IMR-90 (cell line): ENCODE results near the gene CHPT1. TPM values are rescaled to one million over a fixed set of nuclear protein-coding genes. Genes with fewer than 3 reads are reported as not detected.

ENCODE experiments used
- ATAC-seq: fragments of 200-7000 bp; cut with Tn5 transposase; 2 replicates; pipeline ENCODE4 v1.9.1; 2020; ENCODE audit warnings: low read depth, mild to moderate bottlenecking, moderate library complexity
- BruUV-seq: library from RNA; stranded (reverse); fragments of 400-500 nt; replicated peaks from 2 replicates; lab custom pipeline; 2021; lab: Mats Ljungman, UMichigan
- CTCF ChIA-PET: fragments of 300-600 bp; formaldehyde crosslinking; extraction: SDS; loops from one replicate; lab custom pipeline; 2021; ENCODE audit warnings: antibody characterized with exemption; lab: Yijun Ruan, JAX
- POLR2A ChIA-PET: fragments of 300-600 bp; sonication (Branson Sonifier 250); formaldehyde crosslinking; loops from one replicate; lab custom pipeline; 2022; ENCODE audit warnings: antibody characterized with exemption; ENCODE audit not compliant: unreplicated experiment; lab: Charles Lee
- DNase-seq: peaks from one replicate; pipeline ENCODE4 v3.0.0; 2013
- H2AFZ ChIP-seq: replicated peaks from 2 replicates; pipeline ENCODE3; 2013; ENCODE audit warnings: low read length, mild to moderate bottlenecking; ENCODE audit not compliant: poor library complexity
- H2AK5ac ChIP-seq: 2 replicates; pipeline ENCODE4 v1.6.1; 2013; ENCODE audit warnings: low read depth, low read length, inconsistent platforms
- H2AK9ac ChIP-seq: replicated peaks from 2 replicates; pipeline ENCODE3; 2013; ENCODE audit warnings: mild to moderate bottlenecking, low read depth, low read length, moderate library complexity; ENCODE audit not compliant: poor library complexity
- H2BK120ac ChIP-seq: 2 replicates; pipeline ENCODE4 v1.6.1; 2013; ENCODE audit warnings: low read depth, low read length, inconsistent platforms
- H2BK15ac ChIP-seq: 3 replicates; pipeline ENCODE4 v1.6.1; 2013; ENCODE audit warnings: low read depth, low read length, inconsistent platforms
- H2BK20ac ChIP-seq: 2 replicates; pipeline ENCODE4 v1.6.1; 2013; ENCODE audit warnings: low read depth, mild to moderate bottlenecking, inconsistent platforms, low read length, moderate library complexity
- H2BK5ac ChIP-seq: 2 replicates; pipeline ENCODE4 v1.6.1; 2013; ENCODE audit warnings: mild to moderate bottlenecking, low read depth, low read length, inconsistent platforms; ENCODE audit not compliant: poor library complexity, severe bottlenecking
- H3K14ac ChIP-seq: replicated peaks from 2 replicates; pipeline ENCODE4 v1.6.1; 2013; ENCODE audit warnings: low read depth, low read length, inconsistent platforms
- H3K18ac ChIP-seq: 2 replicates; pipeline ENCODE4 v1.6.1; 2013; ENCODE audit warnings: low read depth, low read length, control low read depth
- H3K23ac ChIP-seq: 2 replicates; pipeline ENCODE4 v1.6.1; 2013; ENCODE audit warnings: low read depth, low read length, inconsistent platforms
- H3K27ac ChIP-seq: 2 replicates; pipeline ENCODE4 v1.5.1; 2013; ENCODE audit warnings: mild to moderate bottlenecking, control low read depth, low read length; ENCODE audit not compliant: insufficient read depth
- H3K27me3 ChIP-seq: 2 replicates; pipeline ENCODE4 v1.6.1; 2013; ENCODE audit warnings: low read length; ENCODE audit not compliant: control insufficient read depth, insufficient read depth
- H3K36me3 ChIP-seq: 2 replicates; pipeline ENCODE4 v1.6.1; 2013; ENCODE audit warnings: low read length, mixed read lengths; ENCODE audit not compliant: control insufficient read depth, insufficient read depth
- H3K4ac ChIP-seq: 2 replicates; pipeline ENCODE4 v1.6.1; 2013; ENCODE audit warnings: low read depth, low read length, inconsistent platforms
- H3K4me1 ChIP-seq: 2 replicates; pipeline ENCODE4 v1.6.1; 2013; ENCODE audit warnings: low read length, mixed read lengths; ENCODE audit not compliant: control insufficient read depth, insufficient read depth
- H3K4me2 ChIP-seq: 2 replicates; pipeline ENCODE4 v1.6.1; 2013; ENCODE audit warnings: low read depth, mild to moderate bottlenecking, control low read depth, low read length, moderate library complexity
- H3K4me3 ChIP-seq: 2 replicates; pipeline ENCODE4 v1.5.1; 2013; ENCODE audit warnings: low read depth, mild to moderate bottlenecking, control low read depth, low read length, moderate library complexity; ENCODE audit not compliant: insufficient read depth
- H3K56ac ChIP-seq: 2 replicates; pipeline ENCODE4 v1.6.1; 2013; ENCODE audit warnings: low read length, inconsistent platforms; ENCODE audit not compliant: insufficient read depth; ENCODE audit errors: extremely low read depth
- H3K79me1 ChIP-seq, 2 experiments: 2 replicates each; pipeline ENCODE4 v1.6.1; 2013; ENCODE audit warnings: low read length in 2 of 2, inconsistent platforms in 1 of 2, low read depth in 1 of 2
- H3K9ac ChIP-seq: 2 replicates; pipeline ENCODE4 v1.6.1; 2013; ENCODE audit warnings: low read depth, low read length, control low read depth
- H3K9me1 ChIP-seq: 2 replicates; pipeline ENCODE4 v1.6.1; 2013; ENCODE audit warnings: low read length, inconsistent platforms; ENCODE audit not compliant: insufficient read depth
- H3K9me3 ChIP-seq: 2 replicates; pipeline ENCODE4 v1.6.1; 2013; ENCODE audit warnings: low read length; ENCODE audit not compliant: control insufficient read depth, insufficient read depth
- H4K20me1 ChIP-seq: 2 replicates; pipeline ENCODE4 v1.6.1; 2013; ENCODE audit warnings: low read length, inconsistent platforms; ENCODE audit not compliant: insufficient read depth
- H4K5ac ChIP-seq: 2 replicates; pipeline ENCODE4 v1.6.1; 2013; ENCODE audit warnings: mild to moderate bottlenecking, low read depth, low read length, control low read depth
- H4K8ac ChIP-seq, 2 experiments: 2 replicates each; pipeline ENCODE4 v1.6.1; 2013; ENCODE audit warnings: low read depth in 2 of 2, low read length in 2 of 2, control low read depth in 1 of 2, inconsistent platforms in 1 of 2
- H4K91ac ChIP-seq: 2 replicates; pipeline ENCODE4 v1.6.1; 2013; ENCODE audit warnings: low read depth, low read length, inconsistent platforms; ENCODE audit not compliant: insufficient read depth
- RCOR1 ChIP-seq: IDR thresholded peaks from 2 replicates; pipeline ENCODE4 v1.6.1; 2012; ENCODE audit warnings: mild to moderate bottlenecking, low read length, improper control_type of control experiment; ENCODE audit not compliant: insufficient replicate concordance
- WGBS, 2 experiments: methylation state at CpG; one replicate each; pipeline versions ENCODE4 v1.1.5 to v1.1.7; 2013; ENCODE audit warnings: missing lambda C conversion rate in 2 of 2; ENCODE audit not compliant: insufficient read length in 1 of 2; ENCODE audit errors: extremely low coverage in 2 of 2; 5-methylcytosine and 5-hydroxymethylcytosine counted together
- dilution Hi-C: fragments of 300-500 bp; cut with HindIII; formaldehyde crosslinking; loops from one replicate; pipeline ENCODE4 v1.14.3; 2018; ENCODE audit warnings: low sequenced_read_pairs; ENCODE audit not compliant: unreplicated experiment
- in situ Hi-C: fragments of 300-500 bp; cut with MboI; formaldehyde crosslinking; loops from 3 replicates; pipeline ENCODE4 v1.14.3; 2019; ENCODE audit warnings: low sequenced_read_pairs, inconsistent platforms, mixed read lengths
- intact Hi-C: fragments of 100-400 bp; cut with micrococcal nuclease; formaldehyde crosslinking; loops from 2 replicates; pipeline ENCODE4 v1.10.0; 2022
- polyA plus RNA-seq, 3 experiments: library from polyadenylated mRNA; depleted of rRNA; stranded (reverse); fragments of >200 nt; gene quantifications; 2 replicates each; pipeline ENCODE4 v1.2.3, GENCODE V29; 2012; ENCODE audit warnings: low replicate concordance in 1 of 3
- total RNA-seq: library from RNA; depleted of rRNA; stranded (reverse); fragments of >200 nt; gene quantifications from 2 replicates; pipeline ENCODE4 v1.2.3, GENCODE V29; 2012

Gene CHPT1
- total and polyA plus RNA-seq, 2 of the 4 experiments (the other 2 are of a cell fraction): 8.1 to 11.7 TPM

DNA sequence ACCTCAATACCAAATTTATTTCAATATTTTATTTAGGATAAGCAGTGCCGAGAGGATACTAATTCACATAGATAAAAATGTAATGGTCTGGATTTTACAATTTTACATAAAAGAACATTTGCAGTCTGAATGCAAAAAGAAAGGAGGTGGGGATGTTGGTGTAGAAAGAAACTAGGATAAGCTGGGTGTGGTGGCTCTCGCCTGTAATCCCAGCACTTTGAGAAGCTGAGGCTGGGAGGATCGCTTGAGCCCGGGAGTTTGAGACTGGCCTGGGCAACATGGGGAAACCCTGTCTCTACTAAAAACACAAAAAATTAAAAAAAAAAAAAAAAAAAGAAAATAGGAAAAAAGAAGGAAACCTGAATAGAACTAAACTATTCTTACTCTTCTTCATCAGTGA is 25.0 kb downstream of the CHPT1 start:
- dilution Hi-C loops (no loop called here), in situ Hi-C loops (no loop called here), intact Hi-C loops (no loop called here)
- CTCF ChIA-PET: interaction anchor here (0.7 to 1.1 kb wide), 2 partner anchors 16 to 1686 kb away, joined by 3 to 7 read pairs; no protein-coding TSS in a partner anchor
- Histone ChIP-seq H3K4me1 (no peaks in the 10 kb centered on the region; the same call in 1 of the 2 replicates), H2AK5ac (no peak overlapping the region), H3K27me3 (no peaks in the 10 kb centered on the region), H3K9me1 (peaks cover 7% of the 10 kb centered on the region; the same call in 1 of the 2 replicates), H3K9me3 (no peaks in the 10 kb centered on the region), H4K5ac (no peak overlapping the region), H4K20me1 (no peaks in the 10 kb centered on the region), H3K14ac (no peak overlapping the region), H3K4me3 (no peak overlapping the region), H3K79me1 (no peaks in the 10 kb centered on the region), H3K36me3 (peaks cover 3% of the 10 kb centered on the region; the same call in 1 of the 2 replicates), H3K23ac (no peak overlapping the region), H3K56ac (no peak overlapping the region), H2BK20ac (no peak overlapping the region), H3K18ac (no peak overlapping the region), H2BK15ac (no peak overlapping the region), H3K4me2 (no peak overlapping the region), H4K8ac (no peak overlapping the region), H3K27ac (no peak overlapping the region), H2AFZ (no peak overlapping the region), H3K4ac (no peak overlapping the region), H2BK5ac (no peak overlapping the region), H2AK9ac (no peak overlapping the region), H3K9ac (no peak overlapping the region), H4K91ac (no peak overlapping the region), H2BK120ac (no peak overlapping the region)
- WGBS, 2 experiments: no CpG with 5 or more reads among the region's 4 CpGs
- no TSS peak for BruUV-seq
- no peak for ATAC-seq
- POLR2A ChIA-PET: no interaction called here
- DNase-seq: no peak
- TF ChIP-seq RCOR1: no peak
